ENCODE data around the gene UGT2B7. TPM values are rescaled to one million over a fixed set of nuclear protein-coding genes. Genes with fewer than 3 reads are reported as not detected.
"Not testable (repeated sequence)": the region's sequence is repeated elsewhere in the genome, so short reads cannot be mapped to it uniquely, and the experiment has no call there.

UGT2B7 gene
- polyA plus RNA-seq, 4 donors: 70.1 to 81.2 (median 71.4) TPM

- DNase-seq (ENCODE audit: low read depth in 4 of 4, low spot score in 2 of 4): no peak
These were observed 17.4 kb upstream of the UGT2B7 start for GRCh38 chr4:69078852-69079251.

- no peak for DNase-seq (ENCODE audit: low read depth in 4 of 4, low spot score in 2 of 4)
These were observed 7.8 kb upstream of the UGT2B7 start for GRCh38 chr4:69088473-69088872.

- DNase-seq (ENCODE audit: low read depth in 4 of 4, low spot score in 2 of 4): no peak
These were observed 6.9 kb upstream of the UGT2B7 start for GRCh38 chr4:69089388-69089787.

- DNase-seq (ENCODE audit: low read depth in 4 of 4, low spot score in 2 of 4): no peak
These were observed 4.1 kb upstream of the UGT2B7 start for GRCh38 chr4:69092190-69092589.

GRCh38 chr4:69092980-69093568, 3.2 kb upstream of the UGT2B7 start:
- DNase-seq (ENCODE audit: low read depth in 4 of 4, low spot score in 2 of 4): no peak

- no peak for DNase-seq (ENCODE audit: low read depth in 4 of 4, low spot score in 2 of 4)
These were observed 2.6 kb upstream of the UGT2B7 start for GRCh38 chr4:69093681-69094080.

- DNase-seq (ENCODE audit: low read depth in 4 of 4, low spot score in 2 of 4): no peak
These were observed 958 bp upstream of the UGT2B7 start for GRCh38 chr4:69095301-69095731.

GRCh38 chr4:69096810-69097209, 536 bp downstream of the UGT2B7 start:
- DNase-seq (ENCODE audit: low read depth in 4 of 4, low spot score in 2 of 4): no peak

- DNase-seq (ENCODE audit: low read depth in 4 of 4, low spot score in 2 of 4): no peak
These were observed 2.2 kb downstream of the UGT2B7 start for GRCh38 chr4:69098470-69098869.

GRCh38 chr4:69099910-69100309, 3.6 kb downstream of the UGT2B7 start:
- no peak for DNase-seq (ENCODE audit: low read depth in 4 of 4, low spot score in 2 of 4)

GRCh38 chr4:69102668-69103067, 6.4 kb downstream of the UGT2B7 start:
- not testable (repeated sequence) for DNase-seq (ENCODE audit: low read depth in 4 of 4, low spot score in 2 of 4)

GRCh38 chr4:69104719-69105275, 8.5 kb downstream of the UGT2B7 start:
- no peak for DNase-seq (ENCODE audit: low read depth in 4 of 4, low spot score in 2 of 4)

GRCh38 chr4:69115151-69115850, 19.0 kb downstream of the UGT2B7 start:
- DNase-seq (ENCODE audit: low read depth in 4 of 4, low spot score in 2 of 4): not testable (repeated sequence)

GRCh38 chr4:69115851-69116213, 19.6 kb downstream of the UGT2B7 start:
- DNase-seq (ENCODE audit: low read depth in 4 of 4, low spot score in 2 of 4): no peak

GRCh38 chr4:69116645-69117321, 20.5 kb downstream of the UGT2B7 start:
- no peak for DNase-seq (ENCODE audit: low read depth in 4 of 4, low spot score in 2 of 4)

GRCh38 chr4:69120870-69121269, 24.6 kb downstream of the UGT2B7 start:
- no peak for DNase-seq (ENCODE audit: low read depth in 4 of 4, low spot score in 2 of 4)

- DNase-seq (ENCODE audit: low read depth in 4 of 4, low spot score in 2 of 4): no peak
These were observed 26.2 kb downstream of the UGT2B7 start for GRCh38 chr4:69122476-69122875.

- no peak for DNase-seq (ENCODE audit: low read depth in 4 of 4, low spot score in 2 of 4)
These were observed 28.7 kb downstream of the UGT2B7 start for GRCh38 chr4:69124941-69125340.

GRCh38 chr4:69126024-69126423, 29.8 kb downstream of the UGT2B7 start:
- no peak for DNase-seq (ENCODE audit: low read depth in 4 of 4, low spot score in 2 of 4)

GRCh38 chr4:69133993-69134392, 37.7 kb downstream of the UGT2B7 start:
- DNase-seq (ENCODE audit: low read depth in 4 of 4, low spot score in 2 of 4): no peak

- no peak for DNase-seq (ENCODE audit: low read depth in 4 of 4, low spot score in 2 of 4)
These were observed 38.2 kb downstream of the UGT2B7 start for GRCh38 chr4:69134471-69134870.

GRCh38 chr4:69141320-69141719, 45.0 kb downstream of the UGT2B7 start:
- DNase-seq (ENCODE audit: low read depth in 4 of 4, low spot score in 2 of 4): no peak
